ENCODE results near the gene ARHGAP21.

The ARHGAP21 gene

DNA sequence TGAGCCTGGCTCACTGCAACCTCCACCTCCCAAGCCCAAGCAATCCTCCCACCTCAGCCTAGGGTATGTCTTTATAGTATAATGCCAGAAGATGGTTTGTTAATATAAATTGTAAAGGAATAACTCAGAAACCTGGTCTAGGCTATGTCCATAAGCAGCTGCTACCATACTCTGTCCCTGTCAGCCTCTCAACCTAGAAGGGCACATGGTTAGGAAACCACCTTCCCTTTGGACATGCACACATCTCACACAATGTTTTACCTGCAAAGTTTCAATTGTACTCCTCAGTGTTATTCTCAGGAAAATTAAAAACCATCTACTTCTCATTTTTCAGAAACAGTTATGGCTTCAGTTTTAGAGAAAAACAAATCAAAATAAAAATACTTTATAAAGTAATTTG, 40.1 kb downstream of the ARHGAP21 start:
- Histone ChIP-seq H3K9me2 (replicated peaks; ENCODE audit: control insufficient read depth, low read length) (no peaks in the 10 kb centered on the region), H3K27me3 (ENCODE audit: control insufficient read depth, low read length) (no peaks in the 10 kb centered on the region), H3K4me3 (ENCODE audit: low read length) (no peak overlapping the region), H3K79me2 (ENCODE audit: control insufficient read depth, low read length) (peaks cover 57% of the 10 kb centered on the region), H3K4me1 (ENCODE audit: control insufficient read depth, low read length) (peaks cover 17% of the 10 kb centered on the region), H4K20me1 (ENCODE audit: control insufficient read depth, insufficient read depth, low read depth, low read length) (no peaks in the 10 kb centered on the region), H3K36me3 (ENCODE audit: control insufficient read depth, low read length) (no peaks in the 10 kb centered on the region), H3K9me3 (ENCODE audit: control insufficient read depth, insufficient read depth, low read length) (no peaks in the 10 kb centered on the region), H3K4me2 (ENCODE audit: low read length) (no peak overlapping the region; the same call in 1 of the 2 replicates), H3F3A (ENCODE audit: control insufficient read depth, insufficient read depth) (no peaks in the 10 kb centered on the region), H3K27ac (ENCODE audit: low read depth, low read length) (no peak overlapping the region)
- no peak for TF ChIP-seq EZH2phosphoT487 (IDR thresholded peaks at IDR 0.05; ENCODE audit: borderline replicate concordance, low read length)
- TF ChIP-seq, protein P1, sequence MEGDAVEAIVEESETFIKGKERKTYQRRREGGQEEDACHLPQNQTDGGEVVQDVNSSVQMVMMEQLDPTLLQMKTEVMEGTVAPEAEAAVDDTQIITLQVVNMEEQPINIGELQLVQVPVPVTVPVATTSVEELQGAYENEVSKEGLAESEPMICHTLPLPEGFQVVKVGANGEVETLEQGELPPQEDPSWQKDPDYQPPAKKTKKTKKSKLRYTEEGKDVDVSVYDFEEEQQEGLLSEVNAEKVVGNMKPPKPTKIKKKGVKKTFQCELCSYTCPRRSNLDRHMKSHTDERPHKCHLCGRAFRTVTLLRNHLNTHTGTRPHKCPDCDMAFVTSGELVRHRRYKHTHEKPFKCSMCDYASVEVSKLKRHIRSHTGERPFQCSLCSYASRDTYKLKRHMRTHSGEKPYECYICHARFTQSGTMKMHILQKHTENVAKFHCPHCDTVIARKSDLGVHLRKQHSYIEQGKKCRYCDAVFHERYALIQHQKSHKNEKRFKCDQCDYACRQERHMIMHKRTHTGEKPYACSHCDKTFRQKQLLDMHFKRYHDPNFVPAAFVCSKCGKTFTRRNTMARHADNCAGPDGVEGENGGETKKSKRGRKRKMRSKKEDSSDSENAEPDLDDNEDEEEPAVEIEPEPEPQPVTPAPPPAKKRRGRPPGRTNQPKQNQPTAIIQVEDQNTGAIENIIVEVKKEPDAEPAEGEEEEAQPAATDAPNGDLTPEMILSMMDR (IDR thresholded peaks at IDR 0.05; ENCODE audit: low read depth, low read length, poor library complexity, severe bottlenecking): no peak

DNA sequence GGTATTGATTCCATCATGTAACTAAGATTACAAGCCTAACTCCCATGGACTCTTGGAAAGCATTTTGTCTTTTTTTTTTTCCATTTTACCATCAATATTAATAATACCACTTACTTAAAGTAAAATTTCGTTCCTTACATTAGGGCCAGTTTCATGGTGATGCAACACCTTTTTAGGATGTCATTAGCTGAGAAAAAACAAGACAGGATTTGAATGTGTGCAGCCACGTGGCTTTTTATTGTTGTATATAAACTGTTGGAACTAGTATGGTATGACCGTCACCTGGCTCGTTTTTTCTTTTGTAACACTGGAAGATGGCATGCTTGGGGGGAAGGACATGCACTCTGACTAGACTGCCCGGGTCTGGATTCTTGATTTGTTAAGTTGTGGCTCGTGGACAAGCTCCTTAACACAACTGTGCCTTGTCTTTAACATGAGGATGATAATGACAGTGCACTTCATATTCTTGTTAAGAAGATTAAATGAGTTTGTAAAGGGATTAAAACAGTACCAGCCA, 42.1 kb downstream of the ARHGAP21 start:
- no peak overlapping the region for H3K4me2 ChIP-seq (ENCODE audit: low read length)

DNA sequence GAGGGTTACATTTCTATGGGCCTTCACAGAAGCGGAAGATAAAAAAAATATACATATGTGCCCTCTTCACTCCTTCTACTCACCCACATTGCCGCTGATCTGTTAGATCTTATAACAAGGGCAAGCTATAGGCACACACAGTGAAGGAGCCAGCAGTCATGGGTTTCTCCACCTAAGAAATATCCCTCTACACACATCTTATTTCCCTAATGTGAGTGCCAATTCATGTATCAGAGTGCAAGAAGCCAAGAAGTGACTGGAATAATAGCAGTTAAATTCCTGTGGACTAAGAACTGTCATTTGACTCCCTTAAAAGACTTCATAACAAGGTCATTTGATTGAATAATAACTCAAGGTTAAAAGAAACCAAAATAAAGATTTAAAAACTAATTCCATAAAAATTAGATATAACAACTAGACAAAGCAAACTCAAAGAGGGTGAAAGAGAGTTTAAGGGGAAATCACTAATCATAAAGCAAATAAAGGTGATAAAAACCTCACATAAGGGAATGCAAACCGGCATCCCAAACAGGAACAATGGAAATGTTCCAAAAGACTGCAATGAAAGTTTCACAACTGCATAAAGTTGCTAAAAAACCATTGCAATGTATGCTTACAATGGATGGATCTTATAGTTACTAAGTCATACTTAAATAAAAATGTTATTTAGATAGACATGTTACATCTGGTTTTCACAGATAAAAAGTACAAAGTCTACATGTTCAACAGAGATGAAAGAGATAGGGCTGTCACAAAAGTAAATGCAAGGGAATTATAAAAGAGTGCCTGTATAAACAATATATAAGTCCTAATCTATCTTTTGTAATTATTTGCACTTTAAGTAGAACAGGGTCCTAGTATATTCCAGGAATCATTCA, 42.8 kb downstream of the ARHGAP21 start:
- H3K79me2 ChIP-seq (ENCODE audit: control insufficient read depth, low read length): peaks cover 43% of the 10 kb centered on the region
- H3K27ac ChIP-seq (ENCODE audit: low read depth, low read length): no peak overlapping the region

More for the DNA sequence above, 42.1 kb downstream of the ARHGAP21 start:
- Histone ChIP-seq H3K9me3 (ENCODE audit: control insufficient read depth, insufficient read depth, low read length) (no peaks in the 10 kb centered on the region), H3K4me1 (ENCODE audit: control insufficient read depth, low read length) (peaks cover 17% of the 10 kb centered on the region), H3K36me3 (ENCODE audit: control insufficient read depth, low read length) (no peaks in the 10 kb centered on the region), H4K20me1 (ENCODE audit: control insufficient read depth, insufficient read depth, low read depth, low read length) (no peaks in the 10 kb centered on the region), H3F3A (ENCODE audit: control insufficient read depth, insufficient read depth) (no peaks in the 10 kb centered on the region), H3K9me2 (replicated peaks; ENCODE audit: control insufficient read depth, low read length) (no peaks in the 10 kb centered on the region), H3K27ac (ENCODE audit: low read depth, low read length) (no peak overlapping the region), H3K4me3 (ENCODE audit: low read length) (no peak overlapping the region), H3K79me2 (ENCODE audit: control insufficient read depth, low read length) (peaks cover 48% of the 10 kb centered on the region), H3K27me3 (ENCODE audit: control insufficient read depth, low read length) (no peaks in the 10 kb centered on the region)
- TF ChIP-seq, protein P1 (IDR thresholded peaks at IDR 0.05; ENCODE audit: low read depth, low read length, poor library complexity, severe bottlenecking): no peak
- TF ChIP-seq EZH2phosphoT487 (IDR thresholded peaks at IDR 0.05; ENCODE audit: borderline replicate concordance, low read length): no peak

More for the DNA sequence above, 42.8 kb downstream of the ARHGAP21 start:
- Histone ChIP-seq H3K4me3 (ENCODE audit: low read length) (no peak overlapping the region), H4K20me1 (ENCODE audit: control insufficient read depth, insufficient read depth, low read depth, low read length) (no peaks in the 10 kb centered on the region), H3K9me3 (ENCODE audit: control insufficient read depth, insufficient read depth, low read length) (no peaks in the 10 kb centered on the region), H3K4me1 (ENCODE audit: control insufficient read depth, low read length) (peaks cover 17% of the 10 kb centered on the region), H3K4me2 (ENCODE audit: low read length) (no peak overlapping the region), H3K36me3 (ENCODE audit: control insufficient read depth, low read length) (no peaks in the 10 kb centered on the region), H3K27me3 (ENCODE audit: control insufficient read depth, low read length) (no peaks in the 10 kb centered on the region), H3F3A (ENCODE audit: control insufficient read depth, insufficient read depth) (no peaks in the 10 kb centered on the region), H3K9me2 (replicated peaks; ENCODE audit: control insufficient read depth, low read length) (no peaks in the 10 kb centered on the region)
- no peak for TF ChIP-seq EZH2phosphoT487 (IDR thresholded peaks at IDR 0.05; ENCODE audit: borderline replicate concordance, low read length)
- TF ChIP-seq, protein P1 (IDR thresholded peaks at IDR 0.05; ENCODE audit: low read depth, low read length, poor library complexity, severe bottlenecking): no peak

All from DOHH2 (cell line).